ENCODE measurements around the gene BICC1.

DNA sequence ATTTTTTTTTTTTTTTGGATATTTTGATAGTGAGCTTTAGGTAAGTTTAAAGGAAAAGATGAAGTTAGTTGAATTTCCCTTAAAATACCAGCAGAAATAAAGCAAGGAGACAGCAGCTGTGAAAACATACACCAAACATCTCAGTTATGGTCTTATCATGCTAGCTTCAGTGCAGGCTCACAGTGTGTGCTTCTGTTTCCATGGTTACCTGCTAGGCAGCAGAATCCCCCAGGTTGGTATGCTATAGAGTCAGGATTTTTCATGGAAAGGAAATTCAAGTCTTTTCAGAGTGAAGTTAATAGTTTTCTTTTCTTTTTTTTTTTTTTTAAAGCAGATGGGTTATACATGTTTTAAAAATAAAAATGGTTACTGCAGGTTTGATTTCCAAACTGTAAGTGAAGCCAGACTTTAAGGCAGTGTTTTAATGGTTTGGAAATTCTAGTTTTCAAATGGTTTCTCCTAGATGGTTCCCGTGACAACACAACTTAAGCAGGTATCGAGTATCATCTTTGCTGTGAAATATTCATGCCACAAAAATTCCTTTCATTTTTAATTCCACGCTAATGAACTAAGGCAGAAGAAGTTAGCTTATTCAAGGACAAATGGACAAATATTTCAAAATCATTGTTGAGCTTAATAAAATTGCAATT is 230.9 kb downstream of the BICC1 start:
- TF ChIP-seq, protein P1, sequence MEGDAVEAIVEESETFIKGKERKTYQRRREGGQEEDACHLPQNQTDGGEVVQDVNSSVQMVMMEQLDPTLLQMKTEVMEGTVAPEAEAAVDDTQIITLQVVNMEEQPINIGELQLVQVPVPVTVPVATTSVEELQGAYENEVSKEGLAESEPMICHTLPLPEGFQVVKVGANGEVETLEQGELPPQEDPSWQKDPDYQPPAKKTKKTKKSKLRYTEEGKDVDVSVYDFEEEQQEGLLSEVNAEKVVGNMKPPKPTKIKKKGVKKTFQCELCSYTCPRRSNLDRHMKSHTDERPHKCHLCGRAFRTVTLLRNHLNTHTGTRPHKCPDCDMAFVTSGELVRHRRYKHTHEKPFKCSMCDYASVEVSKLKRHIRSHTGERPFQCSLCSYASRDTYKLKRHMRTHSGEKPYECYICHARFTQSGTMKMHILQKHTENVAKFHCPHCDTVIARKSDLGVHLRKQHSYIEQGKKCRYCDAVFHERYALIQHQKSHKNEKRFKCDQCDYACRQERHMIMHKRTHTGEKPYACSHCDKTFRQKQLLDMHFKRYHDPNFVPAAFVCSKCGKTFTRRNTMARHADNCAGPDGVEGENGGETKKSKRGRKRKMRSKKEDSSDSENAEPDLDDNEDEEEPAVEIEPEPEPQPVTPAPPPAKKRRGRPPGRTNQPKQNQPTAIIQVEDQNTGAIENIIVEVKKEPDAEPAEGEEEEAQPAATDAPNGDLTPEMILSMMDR (IDR thresholded peaks at IDR 0.05 in 8 of 11, conservative IDR thresholded peaks at IDR 0.05 in 3 of 11), result no peak
- TF ChIP-seq POLR2AphosphoS5 (IDR thresholded peaks at IDR 0.05) (no peak), POLR2A (IDR thresholded peaks at IDR 0.05) (no peak)

Data from spleen (tissue), 7 donors.